ENCODE measurements around the gene OR8K5.

OR8K5 gene

GRCh38 chr11:56140151-56140661, 19.9 kb downstream of the OR8K5 start, which contains the start of gene OR8J3:
Gene OR8J3, minus strand, starts transcription at chr11:56140201. Its CDS starts 2,483 bp downstream, at chr11:56137718.
- no peaks in the 10 kb centered on the region for H3K4me1 ChIP-seq (ENCODE audit: control insufficient read depth, insufficient read depth, low read length)
- no peak within 1 kb of the TSS for H3K9ac ChIP-seq (ENCODE audit: low read depth, low read length)
- no peaks in the 10 kb centered on the region for H3K27me3 ChIP-seq (ENCODE audit: control insufficient read depth, insufficient read depth, low read length)
- no peak within 1 kb of the TSS for H3K4me3 ChIP-seq (ENCODE audit: low read depth, low read length)
- H3K9me3 ChIP-seq (ENCODE audit: control insufficient read depth, insufficient read depth, low read length): no peaks in the 10 kb centered on the region
- no peaks in the 10 kb centered on the region for H3K36me3 ChIP-seq (ENCODE audit: control insufficient read depth, insufficient read depth, low read length)

GRCh38 chr11:56122073-56122472, 38.0 kb downstream of the OR8K5 start, which contains the start of gene OR8H3:
Gene OR8H3, plus strand, starts transcription at chr11:56122373. Its CDS starts 0 bp downstream, at chr11:56122373.
- no peaks in the 10 kb centered on the region for H3K9me3 ChIP-seq (ENCODE audit: control insufficient read depth, insufficient read depth, low read length)
- H3K4me3 ChIP-seq (ENCODE audit: low read depth, low read length): no peak within 1 kb of the TSS
- H3K4me1 ChIP-seq (ENCODE audit: control insufficient read depth, insufficient read depth, low read length): no peaks in the 10 kb centered on the region
- no peaks in the 10 kb centered on the region for H3K27me3 ChIP-seq (ENCODE audit: control insufficient read depth, insufficient read depth, low read length)
- H3K9ac ChIP-seq (ENCODE audit: low read depth, low read length): no peak within 1 kb of the TSS
- no peaks in the 10 kb centered on the region for H3K36me3 ChIP-seq (ENCODE audit: control insufficient read depth, insufficient read depth, low read length)
